ENCODE data around the gene SGCG. TPM values are rescaled to one million over a fixed set of nuclear protein-coding genes. Genes with fewer than 3 reads are reported as not detected.
"Not testable (repeated sequence)": the region's sequence is repeated elsewhere in the genome, so short reads cannot be mapped to it uniquely, and the experiment has no call there.

Gene SGCG
- total RNA-seq, 2 donors from 2014 or later = 77.5 to 121 TPM

GRCh38 chr13:23201870-23202269, 21.1 kb downstream of the SGCG start:
- DNase-seq = no peak
- ATAC-seq = no peak
- intact Hi-C loops (cut with DNase I) = no loop called here

- intact Hi-C loops (cut with DNase I) = no loop called here
- ATAC-seq = peak in 1 of 2 donors; percentile 45
- DNase-seq = no peak
Measured at GRCh38 chr13:23202383-23202782, 21.6 kb downstream of the SGCG start.

- no peak for ATAC-seq
Measured at GRCh38 chr13:23203516-23203915, 22.7 kb downstream of the SGCG start.

GRCh38 chr13:23205807-23206206, 25.0 kb downstream of the SGCG start:
- DNase-seq (no peak), ATAC-seq (no peak)
- intact Hi-C loops (cut with DNase I) = no loop called here

More at GRCh38 chr13:23203516-23203915, 22.7 kb downstream of the SGCG start:
- DNase-seq = no peak
- intact Hi-C loops (cut with DNase I) = no loop called here

GRCh38 chr13:23212671-23213070, 31.9 kb downstream of the SGCG start:
- intact Hi-C loops (cut with DNase I) = no loop called here
- no peak for ATAC-seq
- DNase-seq = no peak

GRCh38 chr13:23231241-23231640, 50.5 kb downstream of the SGCG start:
- ATAC-seq = no peak

GRCh38 chr13:23235994-23236393, 55.2 kb downstream of the SGCG start:
- intact Hi-C loops (cut with DNase I) = no loop called here
- no peak for DNase-seq
- no peak for ATAC-seq

More at GRCh38 chr13:23231241-23231640, 50.5 kb downstream of the SGCG start:
- no peak for DNase-seq
- intact Hi-C loops (cut with DNase I) = no loop called here

GRCh38 chr13:23243066-23243465, 62.3 kb downstream of the SGCG start:
- intact Hi-C loops (cut with DNase I) = no loop called here
- ATAC-seq (no peak), DNase-seq (no peak)

GRCh38 chr13:23248410-23248809, 67.6 kb downstream of the SGCG start:
- intact Hi-C loops (cut with DNase I); DNase-seq; ATAC-seq: not testable (repeated sequence)

- no peak for ATAC-seq
- intact Hi-C loops (cut with DNase I) = no loop called here
- no peak for DNase-seq
Measured at GRCh38 chr13:23254506-23254905, 73.7 kb downstream of the SGCG start.

- ATAC-seq (no peak), DNase-seq (no peak)
- intact Hi-C loops (cut with DNase I) = no loop called here
Measured at GRCh38 chr13:23267571-23267970, 86.8 kb downstream of the SGCG start.

GRCh38 chr13:23268441-23268840, 87.7 kb downstream of the SGCG start:
- no peak for ATAC-seq
- intact Hi-C loops (cut with DNase I) = no loop called here

GRCh38 chr13:23271331-23271730, 90.6 kb downstream of the SGCG start:
- intact Hi-C loops (cut with DNase I) = no loop called here
- ATAC-seq (no peak), DNase-seq (no peak)

More at GRCh38 chr13:23268441-23268840, 87.7 kb downstream of the SGCG start:
- DNase-seq = no peak

- DNase-seq = no peak
- intact Hi-C loops (cut with DNase I) = no loop called here
- ATAC-seq = no peak
Measured at GRCh38 chr13:23273498-23273897, 92.7 kb downstream of the SGCG start.

GRCh38 chr13:23279321-23279720, 98.5 kb downstream of the SGCG start:
- DNase-seq (no peak), ATAC-seq (no peak)
- intact Hi-C loops (cut with DNase I) = no loop called here

GRCh38 chr13:23288564-23288963, 107.8 kb downstream of the SGCG start:
- intact Hi-C loops (cut with DNase I) = no loop called here
- ATAC-seq (peak; percentile 11 to 42), DNase-seq (no peak)

- intact Hi-C loops (cut with DNase I) = no loop called here
- peak; percentile 68 to 69 for ATAC-seq
- DNase-seq = no peak
Measured at GRCh38 chr13:23288995-23289394, 108.2 kb downstream of the SGCG start.

- ATAC-seq (peak; percentile 89 to 91), DNase-seq (peak; percentile 59)
- intact Hi-C loops (cut with DNase I) = no loop called here
Measured at GRCh38 chr13:23289917-23290357, 109.2 kb downstream of the SGCG start.

GRCh38 chr13:23292586-23292985, 111.8 kb downstream of the SGCG start:
- ATAC-seq = no peak
- intact Hi-C loops (cut with DNase I) = no loop called here
- no peak for DNase-seq

- intact Hi-C loops (cut with DNase I) = loop anchor here in 1 of 2 donors (10.0 kb wide), 1 partner anchor 510 kb away; no protein-coding TSS in a partner anchor
- not testable (repeated sequence) for ATAC-seq, DNase-seq
Measured at GRCh38 chr13:23314837-23315236, 134.1 kb downstream of the SGCG start.

GRCh38 chr13:23319883-23320224, 139.1 kb downstream of the SGCG start:
- intact Hi-C loops (cut with DNase I) = loop anchor here in 1 of 2 donors (10.0 kb wide), 1 partner anchor 515 kb away; no protein-coding TSS in a partner anchor
- DNase-seq (no peak), ATAC-seq (no peak)
